Sigmoid colon (tissue), 7 donors: ENCODE results near the gene PRG2. TPM values are rescaled to one million over a fixed set of nuclear protein-coding genes. Genes with fewer than 3 reads are reported as not detected.

Source experiments
- DNase-seq: peaks from one replicate; pipeline ENCODE4 v3.0.0-alpha.2; 2019
- H3K27ac ChIP-seq, 4 donors: fragments of 200-600 bp; sonication (generic); one replicate each; pipeline ENCODE4 v1.5.1; 2016 to 2019; ENCODE audit warnings: mild to moderate bottlenecking in 1 of 4
- H3K27me3 ChIP-seq, 3 donors: fragments of 200-600 bp; sonication (generic); one replicate each; pipeline ENCODE4 v1.5.1; 2019; ENCODE audit warnings: mild to moderate bottlenecking in 1 of 3
- H3K36me3 ChIP-seq, 4 donors: fragments of 200-600 bp; sonication (generic); one replicate each; pipeline ENCODE4 v1.5.1; 2016 to 2019
- H3K4me1 ChIP-seq, 4 donors: fragments of 200-600 bp; sonication (generic); one replicate each; pipeline ENCODE4 v1.5.1; 2017 to 2019
- H3K4me3 ChIP-seq, 4 donors: fragments of 200-600 bp; sonication (generic); one replicate each; pipeline ENCODE4 v1.5.1; 2017 to 2019; ENCODE audit warnings: mild to moderate bottlenecking in 2 of 4, moderate library complexity in 1 of 4
- H3K9me3 ChIP-seq, 4 donors: fragments of 200-600 bp in 3 of 4; sonication (generic) in 3 of 4; one replicate each; pipeline versions ENCODE4 v1.5.1 to v1.6.1; 2013 to 2019
- EP300 ChIP-seq, 4 donors: sonication (generic); formaldehyde crosslinking; IDR thresholded peaks; one replicate each; pipeline ENCODE4 v1.6.1; 2017; ENCODE audit warnings: antibody characterized with exemption in 4 of 4
- POLR2A ChIP-seq, 2 donors: fragments of 450-650 bp; IDR thresholded peaks; one replicate each; pipeline ENCODE4 v1.6.1; 2016; ENCODE audit warnings: antibody characterized with exemption in 2 of 2, mild to moderate bottlenecking in 2 of 2, moderate library complexity in 2 of 2
- POLR2AphosphoS5 ChIP-seq, 4 donors: sonication (generic); formaldehyde crosslinking; IDR thresholded peaks; one replicate each; pipeline ENCODE4 v1.6.1; 2017; ENCODE audit warnings: antibody characterized with exemption in 4 of 4
- WGBS, 2 donors: extraction: QIAGEN DNeasy Blood & Tissue Kit; methylation state at CpG; one replicate each; pipeline ENCODE4 v1.1.7; 2013; 5-methylcytosine and 5-hydroxymethylcytosine counted together
- intact Hi-C: fragments of 100-400 bp; cut with DNase I; formaldehyde crosslinking; loops from one replicate; pipeline ENCODE4 v1.15.1; 2023
- polyA plus RNA-seq, 3 donors: library from polyadenylated mRNA; stranded (reverse); fragments of 200-250 nt; gene quantifications; one replicate each; pipeline ENCODE4 v1.2.3, GENCODE V29; 2013
- total RNA-seq, 4 donors: library from RNA; depleted of rRNA; stranded (reverse); fragments of >200 nt; gene quantifications; one replicate each; pipeline ENCODE4 v1.1.0, GENCODE V29; 2016
- TF ChIP-seq, protein P1 (sequence below), 4 experiments: fragments of 450-650 bp in 3 of 4; fragments of 200-600 bp in 1 of 4; IDR thresholded peaks; one replicate each; pipeline ENCODE4 v1.5.1; 2016 to 2019; ENCODE audit warnings: antibody characterized with exemption in 4 of 4, mild to moderate bottlenecking in 3 of 4, moderate library complexity in 2 of 4
- donor health status: healthy with polysubstance abuse.
- donor health status: Bipolar disorder and iron deficiency.
- donor health status: healthy.

Gene PRG2
- total and polyA plus RNA-seq, 7 donors, result not detected

DNA sequence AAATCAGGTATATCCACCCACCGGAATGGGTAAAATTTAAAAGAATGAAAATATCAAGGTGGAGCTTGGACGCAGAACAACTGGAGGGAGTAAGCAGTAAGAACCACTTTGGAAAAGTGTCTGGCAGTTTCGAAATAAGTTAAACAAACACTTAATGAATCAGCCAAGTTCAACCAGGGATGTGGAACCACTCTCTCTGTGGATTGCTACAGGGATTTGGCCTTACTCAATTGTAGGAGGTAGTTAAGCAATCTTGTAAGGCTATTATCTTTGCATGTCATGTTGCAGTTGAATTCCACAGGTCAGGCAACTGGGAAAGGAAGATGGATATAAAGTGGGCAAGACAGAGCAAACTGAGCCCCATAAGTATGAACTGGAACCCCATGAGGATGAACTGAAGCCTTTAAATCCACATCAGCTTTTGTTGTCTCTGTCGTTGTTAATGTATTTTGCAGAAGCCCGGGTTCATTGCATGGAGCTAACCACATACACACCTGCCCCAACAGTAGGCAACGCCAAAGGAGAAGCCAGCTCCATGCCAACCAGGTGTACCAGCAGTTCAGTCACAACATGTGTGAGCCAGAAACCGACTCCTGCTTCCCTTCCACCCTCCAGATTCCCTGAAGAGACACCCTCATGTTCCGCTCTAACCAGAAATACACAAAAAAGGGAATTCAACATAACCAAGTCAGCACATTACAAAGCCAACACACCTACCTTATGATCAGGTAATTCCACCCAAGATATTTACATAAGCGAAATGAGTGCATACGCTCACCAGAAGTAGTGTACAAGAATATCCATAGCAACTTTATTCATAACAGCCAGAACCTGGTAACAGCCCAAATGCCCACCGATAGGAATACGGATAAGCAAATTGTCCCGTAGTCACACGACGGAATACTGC lies 44.4 kb upstream of the PRG2 start:
- H3K4me3 ChIP-seq, result no peak overlapping the region
- DNase-seq, result no peak
- WGBS, 2 donors, result 78 to 80% methylated on average over 15 of the region's 15 CpGs
- H3K27me3 ChIP-seq, result no peaks in the 10 kb centered on the region
- intact Hi-C loops, result loop anchor here (5.0 kb wide), 1 partner anchor 88 kb away; no protein-coding TSS in a partner anchor
- H3K9me3 ChIP-seq, result no peaks in the 10 kb centered on the region
- peak overlapping the region in 3 of 4 donors; percentile 48 to 64 (median 51) for H3K27ac ChIP-seq
- H3K4me1 ChIP-seq, result peaks cover 0 to 19% (median 13%) of the 10 kb centered on the region in 4 donors
- no peaks in the 10 kb centered on the region for H3K36me3 ChIP-seq
- TF ChIP-seq, protein P1, sequence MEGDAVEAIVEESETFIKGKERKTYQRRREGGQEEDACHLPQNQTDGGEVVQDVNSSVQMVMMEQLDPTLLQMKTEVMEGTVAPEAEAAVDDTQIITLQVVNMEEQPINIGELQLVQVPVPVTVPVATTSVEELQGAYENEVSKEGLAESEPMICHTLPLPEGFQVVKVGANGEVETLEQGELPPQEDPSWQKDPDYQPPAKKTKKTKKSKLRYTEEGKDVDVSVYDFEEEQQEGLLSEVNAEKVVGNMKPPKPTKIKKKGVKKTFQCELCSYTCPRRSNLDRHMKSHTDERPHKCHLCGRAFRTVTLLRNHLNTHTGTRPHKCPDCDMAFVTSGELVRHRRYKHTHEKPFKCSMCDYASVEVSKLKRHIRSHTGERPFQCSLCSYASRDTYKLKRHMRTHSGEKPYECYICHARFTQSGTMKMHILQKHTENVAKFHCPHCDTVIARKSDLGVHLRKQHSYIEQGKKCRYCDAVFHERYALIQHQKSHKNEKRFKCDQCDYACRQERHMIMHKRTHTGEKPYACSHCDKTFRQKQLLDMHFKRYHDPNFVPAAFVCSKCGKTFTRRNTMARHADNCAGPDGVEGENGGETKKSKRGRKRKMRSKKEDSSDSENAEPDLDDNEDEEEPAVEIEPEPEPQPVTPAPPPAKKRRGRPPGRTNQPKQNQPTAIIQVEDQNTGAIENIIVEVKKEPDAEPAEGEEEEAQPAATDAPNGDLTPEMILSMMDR (IDR thresholded peaks at IDR 0.05), result no peak
- peak; percentile 42 to 69 (median 62) for TF ChIP-seq POLR2AphosphoS5 (IDR thresholded peaks at IDR 0.05)

DNA sequence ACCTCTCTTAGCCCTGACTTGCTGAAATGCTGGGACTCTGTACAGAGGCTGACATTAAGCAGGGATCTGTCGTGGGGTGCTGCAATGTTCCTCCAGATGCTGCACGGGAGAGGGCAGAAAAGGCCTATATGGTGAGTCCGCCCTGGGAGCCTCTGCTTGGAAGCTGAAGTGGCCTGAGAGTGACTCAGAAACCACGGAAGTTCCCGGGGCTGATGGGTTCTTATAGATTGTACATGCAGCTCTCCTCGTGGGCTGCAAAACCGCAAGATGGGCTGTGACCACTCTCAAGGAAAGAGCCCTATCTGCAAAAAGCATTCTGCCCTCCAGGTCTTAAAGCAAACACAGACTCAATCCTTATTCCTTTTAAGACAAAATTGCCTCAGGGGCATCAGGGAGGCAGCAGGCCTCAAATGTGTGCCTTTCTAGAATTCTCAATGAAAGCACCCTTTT lies 42.3 kb upstream of the PRG2 start:
- Histone ChIP-seq H3K36me3 (no peaks in the 10 kb centered on the region), H3K4me3 (no peak overlapping the region), H3K4me1 (peaks cover 0 to 25% (median 19%) of the 10 kb centered on the region in 4 donors), H3K9me3 (no peaks in the 10 kb centered on the region), H3K27me3 (no peaks in the 10 kb centered on the region), H3K27ac (no peak overlapping the region)
- DNase-seq, result no peak
- whole genome bisulfite sequencing, 2 donors, result 58 to 82% methylated on average over 7 of the region's 7 CpGs
- intact Hi-C loops, result loop anchor here (5.0 kb wide), 1 partner anchor 85 kb away; no protein-coding TSS in a partner anchor
- TF ChIP-seq, protein P1 (IDR thresholded peaks at IDR 0.05), result no peak
- TF ChIP-seq POLR2A (IDR thresholded peaks at IDR 0.05), result no peak
- no peak for TF ChIP-seq EP300 (IDR thresholded peaks at IDR 0.05)
- no peak for TF ChIP-seq POLR2AphosphoS5 (IDR thresholded peaks at IDR 0.05)

DNA sequence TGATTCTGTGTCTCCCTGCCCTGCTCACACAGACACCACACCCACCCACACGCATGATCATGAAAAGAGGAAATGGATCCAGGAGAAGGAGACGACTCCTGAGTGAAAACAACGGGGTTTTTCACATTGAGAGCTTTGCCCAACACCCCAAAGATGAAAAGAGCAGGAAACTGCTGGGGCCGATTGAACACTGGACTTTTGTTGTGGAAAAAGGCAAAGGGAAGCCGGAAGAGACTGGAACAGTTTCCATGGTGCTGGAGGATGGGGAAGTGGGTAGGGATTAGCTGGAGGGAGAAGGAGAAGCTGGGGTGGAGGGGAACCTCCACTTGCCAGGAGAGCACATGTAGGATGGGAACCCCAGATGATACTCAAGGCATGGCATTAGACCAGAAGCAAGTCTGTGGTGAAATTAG lies 41.7 kb upstream of the PRG2 start:
- H3K27me3 ChIP-seq, result no peaks in the 10 kb centered on the region
- H3K4me1 ChIP-seq, result peaks cover 0 to 31% (median 25%) of the 10 kb centered on the region in 4 donors
- no peak overlapping the region for H3K27ac ChIP-seq
- no peaks in the 10 kb centered on the region for H3K36me3 ChIP-seq
- no peaks in the 10 kb centered on the region for H3K9me3 ChIP-seq
- intact Hi-C loops, result loop anchor here (5.0 kb wide), 1 partner anchor 85 kb away; no protein-coding TSS in a partner anchor
- H3K4me3 ChIP-seq, result no peak overlapping the region
- WGBS, 2 donors, result 62 to 65% methylated on average over 5 of the region's 5 CpGs
- no peak for DNase-seq
- TF ChIP-seq EP300 (IDR thresholded peaks at IDR 0.05) (no peak), POLR2AphosphoS5 (IDR thresholded peaks at IDR 0.05) (no peak)

DNA sequence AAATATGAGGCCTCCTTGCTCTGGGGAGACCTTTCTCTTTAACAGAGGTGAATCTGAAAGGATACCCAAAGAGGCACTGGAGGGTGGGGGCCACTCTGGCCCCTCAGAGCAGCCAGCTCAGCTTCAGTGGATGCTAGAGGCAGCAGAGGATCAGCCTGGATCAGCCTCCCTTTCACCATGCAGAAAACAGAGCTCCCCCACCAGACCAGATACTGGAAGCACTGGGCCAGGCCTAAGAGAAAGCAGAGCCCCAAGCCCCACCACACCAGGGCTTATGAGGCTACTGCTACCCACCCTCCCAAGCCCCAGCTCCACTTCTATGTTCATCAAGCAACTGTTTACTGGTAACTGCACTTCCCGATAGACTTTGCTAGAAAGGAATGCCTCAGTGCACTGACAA lies 40.5 kb upstream of the PRG2 start:
- TF ChIP-seq, protein P1 (IDR thresholded peaks at IDR 0.05), result no peak
- TF ChIP-seq POLR2A (IDR thresholded peaks at IDR 0.05), result no peak
- 89 to 94% methylated on average over 1 of the region's 1 CpG for whole genome bisulfite sequencing, 2 donors
- no peak overlapping the region for H3K27ac ChIP-seq
- peaks cover 0 to 43% (median 37%) of the 10 kb centered on the region in 4 donors for H3K4me1 ChIP-seq
- no peaks in the 10 kb centered on the region for H3K27me3 ChIP-seq
- no peaks in the 10 kb centered on the region for H3K36me3 ChIP-seq
- no peak for DNase-seq
- H3K9me3 ChIP-seq, result no peaks in the 10 kb centered on the region
- intact Hi-C loops, result loop anchor here (5.0 kb wide), 1 partner anchor 84 kb away; no protein-coding TSS in a partner anchor
- no peak overlapping the region for H3K4me3 ChIP-seq

DNA sequence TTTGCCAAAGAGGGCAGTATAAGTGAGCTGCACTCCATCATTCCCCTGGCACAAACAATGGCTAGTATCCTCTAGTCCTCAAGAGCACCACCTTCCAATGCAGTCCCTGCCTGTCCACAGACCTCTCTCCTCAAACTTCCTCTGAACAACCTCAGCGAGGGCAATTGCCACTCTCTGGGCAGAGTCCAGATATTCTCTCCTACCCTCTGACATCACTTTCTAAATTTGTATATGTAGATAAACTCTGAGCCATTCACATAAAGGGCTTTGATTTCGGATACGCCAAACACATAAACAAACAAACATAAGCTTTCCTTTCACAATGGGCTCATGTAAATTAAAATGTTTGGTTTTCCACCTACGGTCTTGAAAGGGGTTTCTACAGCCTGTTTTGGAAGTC lies 39.5 kb upstream of the PRG2 start:
- intact Hi-C loops, result loop anchor here (5.0 kb wide), 1 partner anchor 83 kb away; no protein-coding TSS in a partner anchor
- Histone ChIP-seq H3K9me3 (no peaks in the 10 kb centered on the region), H3K27me3 (no peaks in the 10 kb centered on the region), H3K4me1 (peaks cover 0 to 47% (median 43%) of the 10 kb centered on the region in 4 donors), H3K36me3 (no peaks in the 10 kb centered on the region), H3K27ac (no peak overlapping the region), H3K4me3 (no peak overlapping the region)
- no peak for TF ChIP-seq POLR2AphosphoS5 (IDR thresholded peaks at IDR 0.05)
- TF ChIP-seq EP300 (IDR thresholded peaks at IDR 0.05), result no peak
- TF ChIP-seq, protein P1 (IDR thresholded peaks at IDR 0.05), result no peak
- no peak for TF ChIP-seq POLR2A (IDR thresholded peaks at IDR 0.05)
- DNase-seq, result no peak
- WGBS, 2 donors, result 12 to 52% methylated on average over 4 of the region's 4 CpGs
